ENCODE measurements around the gene HOXB3.
"Not testable (repeated sequence)": the region's sequence is repeated elsewhere in the genome, so short reads cannot be mapped to it uniquely, and the experiment has no call there.

HOXB3 gene

GRCh38 chr17:48520631-48521079 is 69.4 kb downstream of the HOXB3 start:
- no peak for DNase-seq

- no peak for DNase-seq
These were observed 70.6 kb downstream of the HOXB3 start for GRCh38 chr17:48519427-48519826.

DNA sequence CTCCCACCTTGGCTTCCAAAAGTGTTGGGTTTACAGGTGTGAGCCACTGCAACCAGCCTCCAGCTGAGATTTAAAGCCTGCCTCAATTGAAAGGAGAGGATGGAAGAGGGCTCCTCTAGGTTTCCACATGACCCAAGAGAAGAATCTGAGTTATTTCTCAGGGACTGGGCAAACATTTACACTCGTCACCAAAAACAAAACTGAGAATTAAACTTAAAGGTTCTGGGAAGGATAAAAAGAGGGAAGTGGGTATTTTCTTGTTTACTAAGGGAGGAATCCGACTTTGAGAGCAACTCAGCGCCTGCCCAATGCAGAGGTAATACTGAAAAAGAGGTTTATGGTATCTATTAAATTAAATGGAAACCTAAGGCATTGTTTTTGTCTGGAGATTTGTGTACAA is 72.6 kb downstream of the HOXB3 start:
- DNase-seq = no peak

DNA sequence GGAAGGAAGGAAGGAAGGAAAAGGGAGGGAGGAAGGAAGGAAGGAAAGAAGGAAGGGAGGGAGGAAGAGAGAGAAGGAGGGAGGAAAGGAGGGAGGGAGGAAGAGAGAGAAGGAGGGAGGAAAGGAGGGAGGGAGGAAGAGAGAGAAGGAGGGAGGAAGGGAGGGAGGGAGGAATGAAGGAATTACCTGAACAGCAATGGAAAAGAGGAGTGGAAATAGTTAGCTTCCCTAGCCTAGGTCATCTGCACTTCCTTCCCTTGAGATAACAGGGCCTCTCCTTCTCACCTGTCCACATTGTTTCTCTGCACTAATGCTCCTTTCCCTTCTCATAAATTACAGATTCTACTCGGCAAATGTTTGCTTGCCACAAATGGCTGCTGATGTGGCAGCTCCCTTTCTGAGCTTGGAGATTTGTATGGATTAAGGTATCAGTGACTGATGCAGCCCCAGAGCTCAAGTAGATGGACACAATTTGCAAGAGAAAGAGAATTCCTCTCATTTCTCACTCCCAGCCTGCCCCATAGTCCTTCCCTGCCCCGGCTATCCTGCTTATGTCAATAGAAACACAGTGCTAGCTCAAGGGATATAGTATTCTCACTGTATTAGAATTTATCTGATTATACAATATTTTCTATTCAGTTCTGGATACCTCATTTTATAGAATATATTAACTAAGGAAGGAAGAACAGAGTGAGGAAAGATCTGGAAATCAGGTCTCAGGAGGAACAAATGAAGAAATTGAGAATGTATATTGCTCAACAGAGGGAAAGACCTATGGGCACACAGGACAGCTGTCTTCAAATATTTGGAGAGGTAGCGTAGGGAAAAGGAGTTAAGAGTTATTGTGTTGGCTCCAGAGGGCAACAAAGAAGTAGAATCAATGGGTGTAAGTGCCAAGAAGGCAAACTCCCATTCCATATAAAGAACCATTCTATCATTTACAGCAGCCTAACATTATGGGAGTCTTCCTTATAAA is 73.8 kb downstream of the HOXB3 start:
- no peak for DNase-seq

- DNase-seq = no peak
These were observed 75.6 kb downstream of the HOXB3 start for GRCh38 chr17:48514477-48514876.

GRCh38 chr17:48513666-48514455 is 76.2 kb downstream of the HOXB3 start:
- no peak for DNase-seq

DNA sequence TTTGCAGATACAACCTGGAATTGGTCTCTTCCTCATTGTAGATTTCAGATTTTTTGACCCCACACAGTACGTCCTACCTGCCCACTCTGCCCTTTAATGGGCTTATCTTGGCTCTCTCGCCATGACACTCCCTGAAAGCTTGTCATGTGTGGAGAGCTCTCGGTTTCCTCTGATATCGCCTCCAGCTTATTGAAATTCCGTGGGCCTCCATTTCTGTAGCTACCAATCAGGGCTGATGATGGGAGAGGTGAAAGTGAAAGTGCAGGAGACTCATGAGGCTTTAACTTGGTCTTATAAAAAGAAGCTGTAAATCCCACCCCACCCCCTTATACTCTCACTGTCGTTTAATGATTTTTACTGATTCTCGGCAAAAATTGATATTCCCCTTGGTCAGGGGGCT is 76.9 kb downstream of the HOXB3 start:
- DNase-seq = no peak

- no peak for DNase-seq
These were observed 79.1 kb downstream of the HOXB3 start for GRCh38 chr17:48510761-48511604.

- DNase-seq = no peak
These were observed 79.7 kb downstream of the HOXB3 start for GRCh38 chr17:48510381-48510760.

- DNase-seq = not testable (repeated sequence)
These were observed 80.3 kb downstream of the HOXB3 start for GRCh38 chr17:48509708-48510107.

GRCh38 chr17:48506246-48506645 is 83.8 kb downstream of the HOXB3 start:
- no peak for DNase-seq

GRCh38 chr17:48505788-48506187 is 84.3 kb downstream of the HOXB3 start:
- no peak for DNase-seq

DNA sequence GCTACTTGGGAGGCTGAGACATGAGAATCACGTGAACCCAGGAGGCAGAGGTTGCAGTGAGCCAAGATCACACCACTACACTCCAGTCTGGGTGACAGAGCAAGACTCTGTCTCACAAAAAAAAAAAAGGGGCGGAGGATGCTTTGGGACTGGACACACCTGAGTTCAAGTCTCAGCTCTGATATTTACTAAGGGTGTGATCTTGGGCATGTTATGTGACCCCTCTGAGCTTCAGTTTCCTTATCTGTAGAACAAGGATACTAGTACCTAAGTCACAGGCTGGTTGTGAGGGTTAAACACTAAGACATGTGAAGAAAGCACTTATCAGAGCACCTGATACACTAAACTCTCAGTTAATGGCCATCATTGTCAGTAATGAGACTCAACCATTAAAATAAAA is 85.1 kb downstream of the HOXB3 start:
- DNase-seq = no peak

GRCh38 chr17:48503747-48504146 is 86.3 kb downstream of the HOXB3 start:
- DNase-seq = no peak

GRCh38 chr17:48502901-48503300 is 87.1 kb downstream of the HOXB3 start:
- DNase-seq = no peak

DNA sequence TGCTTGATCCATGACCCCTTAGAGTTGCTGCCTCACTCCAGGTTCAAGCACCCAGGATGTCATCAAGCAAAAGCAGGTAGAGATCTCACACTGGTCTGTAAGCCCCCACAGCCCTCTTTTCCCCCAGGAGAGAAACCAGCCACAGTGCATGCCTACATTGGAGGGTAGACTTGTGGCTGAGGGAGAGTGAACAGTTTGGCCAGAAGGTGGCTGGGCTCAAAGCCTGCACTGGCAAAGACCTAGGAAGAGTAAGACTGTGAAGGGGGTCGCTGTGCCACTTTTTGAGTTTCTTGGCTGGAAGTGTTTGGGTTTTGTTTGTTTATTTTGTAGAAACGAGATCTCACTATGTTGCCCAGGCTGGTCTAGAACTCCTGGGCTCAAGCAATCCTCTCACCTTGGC is 87.7 kb downstream of the HOXB3 start:
- DNase-seq = no peak

DNA sequence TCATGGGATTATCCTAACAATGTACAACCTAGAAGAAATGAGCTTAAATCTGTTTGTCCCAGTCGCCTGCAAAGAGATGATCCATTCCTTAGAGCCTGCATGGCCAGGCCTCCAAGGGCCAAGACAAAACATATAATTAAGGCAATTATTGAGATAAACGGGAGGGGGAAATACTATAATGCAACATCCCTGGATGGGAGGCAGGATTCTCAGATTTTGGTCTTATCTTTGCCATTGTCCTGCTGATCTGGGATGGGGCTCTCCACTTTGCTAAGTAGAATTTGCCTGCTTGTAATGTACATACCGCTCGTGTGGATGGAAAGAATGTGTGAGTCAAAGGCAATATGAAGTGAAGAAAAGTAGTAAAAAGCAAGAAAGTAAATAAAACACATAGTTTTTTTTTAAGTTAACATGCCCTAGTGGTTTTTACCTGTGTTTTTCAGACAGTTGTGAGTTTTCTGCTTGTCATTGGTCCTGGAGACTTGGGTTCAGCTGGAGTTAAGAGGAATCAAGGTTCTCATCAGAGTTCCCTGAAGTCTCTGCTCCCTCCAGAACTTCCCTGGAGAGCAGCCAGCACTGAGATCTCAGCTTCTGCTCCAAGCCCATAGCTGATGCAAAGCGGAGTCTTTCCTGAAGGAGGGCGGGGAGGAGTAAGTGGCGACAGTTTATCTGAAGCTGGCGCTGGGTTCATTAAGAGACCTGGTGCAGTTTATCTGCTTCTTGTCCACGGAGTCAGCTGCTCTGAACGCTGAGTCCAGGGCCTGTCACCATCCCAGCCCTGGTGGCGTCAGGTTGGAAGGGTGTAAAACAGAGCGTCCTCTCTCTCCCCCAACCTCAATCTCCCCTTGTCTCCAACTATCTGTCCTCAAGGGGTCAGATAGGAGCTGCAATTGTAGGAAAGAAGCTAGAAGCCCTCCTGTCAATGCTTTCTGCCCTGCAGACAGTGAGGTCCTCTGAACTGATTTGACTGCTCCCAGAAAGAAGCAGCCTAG is 89.3 kb downstream of the HOXB3 start:
- DNase-seq = no peak

DNA sequence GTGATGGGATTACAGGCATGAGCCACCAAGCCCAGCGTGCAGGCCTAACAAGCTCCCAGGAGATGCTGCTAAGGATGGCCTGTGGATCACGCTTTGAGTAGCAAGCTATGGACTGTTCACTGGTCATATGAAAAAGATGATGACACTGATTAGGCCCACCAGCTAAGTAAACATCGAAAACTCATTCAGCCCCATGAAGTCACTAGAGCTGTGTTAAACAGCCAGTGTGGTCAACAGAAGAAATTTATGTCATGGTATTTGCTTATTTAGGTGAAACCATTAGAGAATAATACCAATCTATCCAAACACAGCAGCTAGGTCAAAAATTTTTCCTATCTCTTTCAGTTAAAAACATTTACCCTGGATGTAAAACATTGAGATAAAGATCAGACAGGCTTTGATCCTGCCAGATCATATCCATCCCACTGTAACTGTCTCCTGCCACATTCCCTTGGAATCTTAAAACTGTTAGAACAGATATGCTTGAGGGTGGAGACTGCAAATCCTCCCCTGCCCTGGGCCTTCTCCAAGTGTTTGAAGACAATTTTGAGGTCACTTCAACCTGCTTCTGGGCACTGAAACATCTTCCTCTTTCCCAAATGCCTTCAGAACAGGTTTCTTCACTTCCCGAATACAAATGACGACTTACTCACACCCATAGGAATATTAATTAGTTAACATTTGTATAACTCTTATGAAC is 90.2 kb downstream of the HOXB3 start:
- no peak for DNase-seq

GRCh38 chr17:48499248-48499647 is 90.8 kb downstream of the HOXB3 start:
- no peak for DNase-seq

Data from right hindlimb (tissue), 1 donor.